OCI-LY7 (cell line): ENCODE data around the gene GNB1L.

ENCODE experiments used
- CTCF ChIP-seq: fragments of 200-600 bp; sonication (generic); conservative IDR thresholded peaks from 2 replicates; pipeline ENCODE4 v1.5.1; 2014; ENCODE audit warnings: mild to moderate bottlenecking, antibody characterized with exemption, low read length, moderate library complexity, mixed read lengths
- EZH2phosphoT487 ChIP-seq: fragments of 200-600 bp; sonication (generic); IDR thresholded peaks from 2 replicates; pipeline ENCODE4 v1.6.1; 2018; ENCODE audit warnings: low read depth, borderline replicate concordance, mild to moderate bottlenecking, mixed run types, antibody characterized with exemption, low read length, moderate library complexity, mixed read lengths

DNA sequence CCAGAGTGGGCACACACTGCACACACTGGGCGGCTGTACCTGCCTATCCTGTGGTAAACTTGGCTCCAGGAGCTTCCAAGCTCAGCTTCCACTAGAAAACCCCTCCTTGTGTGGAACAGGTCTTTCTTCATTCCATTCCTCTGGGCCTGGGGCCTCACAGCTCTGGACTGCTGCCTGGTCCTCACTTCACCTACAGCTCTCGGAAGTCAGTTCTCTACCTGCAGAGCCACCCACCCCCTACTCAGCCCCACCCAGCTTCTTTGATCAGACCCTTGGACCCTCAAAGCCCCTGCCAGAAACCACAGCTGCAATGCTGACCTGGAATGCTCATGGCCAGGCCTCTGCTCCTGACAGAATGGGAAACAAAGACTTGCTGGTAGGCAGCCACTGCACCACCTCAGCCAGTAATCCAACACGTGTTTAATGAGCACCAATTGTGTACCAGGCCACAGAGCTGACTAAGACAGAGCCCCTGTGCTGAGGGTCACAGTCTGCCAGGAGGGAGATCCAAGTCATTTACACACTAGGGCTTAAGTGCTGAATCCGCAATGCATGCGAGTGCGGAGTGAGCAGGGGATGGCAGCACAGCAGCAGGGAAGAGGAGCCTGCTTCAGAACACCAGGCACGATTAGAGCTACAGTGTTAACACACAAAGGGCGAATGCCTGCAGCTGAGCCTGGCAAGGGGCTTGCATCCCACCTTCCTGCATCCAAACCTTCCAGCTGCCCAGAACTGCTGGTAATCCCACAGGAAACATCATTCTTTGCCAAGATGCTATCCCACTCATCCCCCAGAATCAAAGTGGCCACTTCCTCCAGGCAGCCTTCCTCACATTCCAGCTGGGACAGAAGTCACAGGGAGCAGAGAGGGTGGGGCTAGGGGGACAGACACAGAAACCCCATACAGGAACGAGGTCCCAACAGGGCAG lies 4.6 kb downstream of the GNB1L start:
- TF ChIP-seq CTCF = no peak
- TF ChIP-seq EZH2phosphoT487 = no peak
